ENCODE data around the gene ANKRD40CL.

GRCh38 chr17:50807009-50807408 is 39.7 kb upstream of the ANKRD40CL start:
- TF ChIP-seq RAD21 (IDR thresholded peaks at IDR 0.05; ENCODE audit: low read length) (no peak), CTCF (IDR thresholded peaks at IDR 0.05) (no peak), EP300 (IDR thresholded peaks at IDR 0.05; ENCODE audit: borderline replicate concordance in 1 of 2, low read depth in 1 of 2, low read length in 1 of 2) (no peak), SMC3 (IDR thresholded peaks at IDR 0.05; ENCODE audit: low read depth, low read length) (no peak), FOXJ3 (CRISPR knock-in tag; IDR thresholded peaks at IDR 0.05) (no peak), SIN3A (IDR thresholded peaks at IDR 0.05; ENCODE audit: borderline replicate concordance, low read depth, low read length) (no peak), USF2 (IDR thresholded peaks at IDR 0.05; ENCODE audit: borderline replicate concordance, low read depth, low read length) (no peak), POLR2AphosphoS5 (IDR thresholded peaks at IDR 0.05; ENCODE audit: low read depth, low read length) (no peak), RFX5 (IDR thresholded peaks at IDR 0.05; ENCODE audit: low read length) (no peak), TEAD4 (IDR thresholded peaks at IDR 0.05; ENCODE audit: borderline replicate concordance, insufficient read depth) (no peak), GABPA (IDR thresholded peaks at IDR 0.05; ENCODE audit: low read depth) (no peak)
